22Rv1 (cell line): ENCODE measurements around the gene LRMDA.

ENCODE experiments used
- CTCF ChIP-seq: fragments of 450-650 bp; IDR thresholded peaks from 2 replicates; pipeline ENCODE4 v1.5.1; 2017; ENCODE audit warnings: mild to moderate bottlenecking
- ZFX ChIP-seq: fragments of 450-650 bp; IDR thresholded peaks from 2 replicates; pipeline ENCODE4 v1.6.1; 2017; ENCODE audit warnings: antibody characterized with exemption, borderline replicate concordance

GRCh38 chr10:76328348-76328747 lies 896.9 kb downstream of the LRMDA start:
- no peak for TF ChIP-seq CTCF
- no peak for TF ChIP-seq ZFX
